ENCODE results near the gene SPG21.

Gene SPG21

DNA sequence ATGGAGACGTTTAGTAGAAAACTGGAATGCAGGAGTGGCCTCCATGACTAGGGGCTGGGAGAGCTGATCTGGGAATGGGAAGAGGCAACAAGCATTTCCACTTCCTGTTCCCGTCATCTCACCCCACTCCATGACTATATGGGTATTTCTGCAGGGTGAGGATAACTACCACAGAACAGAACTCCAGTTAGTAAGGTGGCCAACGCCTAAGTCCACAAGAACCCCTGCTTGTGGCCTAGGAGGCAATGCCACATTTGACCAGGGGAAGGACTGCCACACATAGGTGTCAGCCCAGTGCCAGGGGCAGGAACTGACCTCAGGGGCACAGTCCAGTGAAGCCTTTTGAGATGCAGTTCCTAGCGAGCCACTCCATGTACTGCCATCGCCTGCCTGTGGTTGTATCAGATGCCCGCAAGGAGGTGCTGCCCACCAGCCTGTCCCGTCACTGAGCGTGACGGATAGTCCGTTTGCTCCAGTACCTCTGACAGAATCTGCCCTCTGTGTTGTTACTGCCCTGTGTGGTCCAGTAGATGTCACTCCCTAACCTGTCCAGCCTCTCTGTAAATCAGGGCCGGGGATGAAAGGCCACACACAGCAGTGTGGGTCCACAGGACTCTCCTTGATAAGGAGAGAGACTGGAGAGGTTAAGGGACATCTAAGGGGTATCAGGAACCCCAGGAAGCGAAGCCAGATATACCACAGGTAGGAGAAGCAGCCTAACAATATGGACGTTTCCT is 43.3 kb upstream of the SPG21 start:
- H3K4me3 ChIP-seq (ENCODE audit: low read depth, low read length) = no peak overlapping the region
- DNase-seq (ENCODE audit: low read depth) = peak; percentile 74
- TF ChIP-seq, protein P1, sequence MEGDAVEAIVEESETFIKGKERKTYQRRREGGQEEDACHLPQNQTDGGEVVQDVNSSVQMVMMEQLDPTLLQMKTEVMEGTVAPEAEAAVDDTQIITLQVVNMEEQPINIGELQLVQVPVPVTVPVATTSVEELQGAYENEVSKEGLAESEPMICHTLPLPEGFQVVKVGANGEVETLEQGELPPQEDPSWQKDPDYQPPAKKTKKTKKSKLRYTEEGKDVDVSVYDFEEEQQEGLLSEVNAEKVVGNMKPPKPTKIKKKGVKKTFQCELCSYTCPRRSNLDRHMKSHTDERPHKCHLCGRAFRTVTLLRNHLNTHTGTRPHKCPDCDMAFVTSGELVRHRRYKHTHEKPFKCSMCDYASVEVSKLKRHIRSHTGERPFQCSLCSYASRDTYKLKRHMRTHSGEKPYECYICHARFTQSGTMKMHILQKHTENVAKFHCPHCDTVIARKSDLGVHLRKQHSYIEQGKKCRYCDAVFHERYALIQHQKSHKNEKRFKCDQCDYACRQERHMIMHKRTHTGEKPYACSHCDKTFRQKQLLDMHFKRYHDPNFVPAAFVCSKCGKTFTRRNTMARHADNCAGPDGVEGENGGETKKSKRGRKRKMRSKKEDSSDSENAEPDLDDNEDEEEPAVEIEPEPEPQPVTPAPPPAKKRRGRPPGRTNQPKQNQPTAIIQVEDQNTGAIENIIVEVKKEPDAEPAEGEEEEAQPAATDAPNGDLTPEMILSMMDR (IDR thresholded peaks at IDR 0.05; ENCODE audit: control insufficient read depth, extremely low read depth, insufficient read depth) = peak; percentile 76

DNA sequence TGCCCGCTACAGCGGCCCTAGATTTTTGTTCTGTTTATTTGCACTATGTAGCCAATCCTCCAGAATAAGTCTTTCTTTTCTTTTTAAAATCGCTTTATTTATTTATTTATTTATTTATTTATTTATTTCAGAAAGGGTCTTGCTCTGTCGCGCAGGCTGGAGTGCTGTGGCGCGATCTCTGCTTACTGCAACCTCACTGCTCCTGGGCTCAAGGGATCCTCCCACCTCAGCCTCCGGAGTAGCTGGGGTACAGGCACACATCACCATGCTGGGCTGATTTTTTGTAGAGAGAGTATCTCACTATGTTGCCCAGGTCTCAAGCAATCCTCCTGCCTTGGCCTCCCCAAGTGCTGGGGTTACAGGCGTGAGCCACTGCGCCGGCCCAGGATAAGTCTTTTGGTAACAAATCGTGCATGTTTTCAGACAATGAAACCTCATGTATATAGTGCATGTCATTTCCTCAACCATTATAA is 40.1 kb upstream of the SPG21 start:
- DNase-seq (ENCODE audit: low read depth) = no peak
- peak overlapping the region; percentile 88 for H3K4me3 ChIP-seq (ENCODE audit: low read depth, low read length)
- TF ChIP-seq, protein P1 (IDR thresholded peaks at IDR 0.05; ENCODE audit: control insufficient read depth, extremely low read depth, insufficient read depth) = no peak

DNA sequence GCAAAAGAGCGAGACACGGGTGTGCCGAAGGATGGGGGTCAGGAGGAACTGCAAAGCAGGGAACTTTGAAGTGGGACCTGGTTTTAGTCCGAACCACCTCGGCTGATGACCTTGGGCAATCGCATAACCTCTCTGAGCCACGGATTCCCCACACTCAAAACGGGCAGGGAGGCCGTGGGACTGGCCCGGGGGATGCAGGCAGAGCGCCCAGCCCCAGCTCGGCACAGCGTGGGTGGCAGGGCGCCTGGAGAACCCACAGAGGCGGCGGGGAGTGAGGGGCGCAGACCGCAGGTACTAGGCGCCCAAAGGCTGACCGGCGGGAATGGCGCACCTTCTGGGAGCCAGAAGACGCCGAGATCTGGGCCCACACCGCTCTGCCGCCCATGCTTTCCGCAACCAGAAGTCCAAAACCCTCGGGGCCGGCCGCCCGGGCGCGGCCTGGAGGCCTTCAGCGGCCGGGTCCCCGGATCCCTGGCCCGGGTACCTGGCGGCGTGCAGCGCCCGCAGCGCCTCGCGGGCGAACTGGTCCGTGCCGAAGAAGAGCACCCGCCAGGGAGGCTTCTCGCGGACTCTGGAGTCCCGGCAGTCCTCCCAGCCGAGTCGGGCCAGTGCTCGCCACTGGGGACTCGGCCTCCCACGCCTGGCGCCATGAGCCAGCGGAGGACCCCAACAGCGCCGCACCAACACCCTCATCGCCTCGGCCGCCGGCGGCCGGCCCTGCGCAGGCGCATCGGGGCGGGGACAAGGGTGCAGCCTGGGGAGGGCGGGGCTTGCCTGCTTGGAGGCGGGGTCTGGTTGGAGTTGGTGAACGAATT is 39.4 kb upstream of the SPG21 start, which contains the start of gene MTFMT:
TSS of gene MTFMT (minus strand) at position 719 of the 815 bp plus-strand sequence. CDS start at position 693, 26 bp downstream.
- no peak for DNase-seq (ENCODE audit: low read depth)
- peak within 1 kb of the TSS; percentile 88 for H3K4me3 ChIP-seq (ENCODE audit: low read depth, low read length)
- TF ChIP-seq, protein P1 (IDR thresholded peaks at IDR 0.05; ENCODE audit: control insufficient read depth, extremely low read depth, insufficient read depth) = peak; percentile 3; the same call in 1 of the 2 replicates

DNA sequence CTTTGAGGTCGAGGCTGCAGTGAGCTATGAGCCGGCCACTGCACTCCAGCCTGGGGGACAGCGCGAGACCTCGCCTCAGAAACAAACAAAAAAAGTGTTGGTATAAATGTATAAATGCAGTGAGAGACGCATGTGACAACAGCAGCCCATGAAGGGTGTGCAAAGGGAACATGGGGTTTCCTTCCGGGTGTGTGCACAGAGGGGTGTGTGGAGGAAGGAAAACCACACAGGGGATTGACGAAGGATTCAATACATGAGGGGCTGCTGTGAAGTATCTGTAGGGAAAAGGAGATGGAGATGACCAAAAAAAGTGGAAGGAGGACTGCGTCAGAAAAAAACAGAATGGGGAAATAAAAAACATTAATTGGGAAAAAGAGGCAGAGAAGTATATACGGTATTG is 38.6 kb upstream of the SPG21 start:
- DNase-seq (ENCODE audit: low read depth) = no peak
- TF ChIP-seq, protein P1 (IDR thresholded peaks at IDR 0.05; ENCODE audit: control insufficient read depth, extremely low read depth, insufficient read depth) = no peak
- peak overlapping the region; percentile 88 for H3K4me3 ChIP-seq (ENCODE audit: low read depth, low read length)

DNA sequence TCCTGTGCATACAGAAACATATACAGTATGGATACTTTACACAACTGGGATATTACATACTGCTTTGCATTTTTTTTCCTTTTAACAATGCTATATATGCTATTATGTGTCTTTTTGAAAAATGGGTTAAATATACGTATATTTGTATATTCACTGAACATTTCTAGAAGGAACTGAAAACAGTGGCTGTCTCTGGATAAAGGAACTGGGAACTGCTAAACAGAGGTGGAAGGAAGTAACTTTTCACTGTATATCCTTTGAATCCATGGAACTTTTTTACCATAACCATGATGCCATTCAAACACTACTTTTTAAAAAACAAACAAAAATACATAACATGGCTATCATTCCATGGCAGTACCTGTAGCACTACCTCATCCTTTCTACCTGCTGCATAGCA is 37.9 kb upstream of the SPG21 start:
- H3K4me3 ChIP-seq (ENCODE audit: low read depth, low read length) = no peak overlapping the region
- DNase-seq (ENCODE audit: low read depth) = no peak
- TF ChIP-seq, protein P1 (IDR thresholded peaks at IDR 0.05; ENCODE audit: control insufficient read depth, extremely low read depth, insufficient read depth) = no peak

DNA sequence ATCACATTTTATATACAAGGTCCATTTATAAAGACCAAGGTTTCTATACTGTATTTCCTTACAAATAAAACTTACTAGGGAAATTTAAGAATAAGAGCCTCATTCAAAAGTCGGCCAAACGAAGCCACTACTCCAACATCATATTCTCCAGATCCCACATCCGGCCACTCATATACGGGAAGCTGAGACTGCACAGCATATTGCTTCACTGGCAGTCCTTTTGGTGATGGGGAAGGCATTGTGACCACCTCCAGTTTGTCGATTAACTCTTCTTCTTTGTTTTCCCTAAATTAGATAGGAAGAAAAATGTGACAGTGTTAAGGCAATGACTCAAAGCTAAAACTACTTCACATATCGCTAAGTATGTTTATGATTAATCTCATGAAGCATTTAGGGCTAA is 37.0 kb upstream of the SPG21 start:
- H3K4me3 ChIP-seq (ENCODE audit: low read depth, low read length) = no peak overlapping the region
- TF ChIP-seq, protein P1 (IDR thresholded peaks at IDR 0.05; ENCODE audit: control insufficient read depth, extremely low read depth, insufficient read depth) = no peak
- no peak for DNase-seq (ENCODE audit: low read depth)
